ENCODE data around the gene CDH13.

CDH13 gene

DNA sequence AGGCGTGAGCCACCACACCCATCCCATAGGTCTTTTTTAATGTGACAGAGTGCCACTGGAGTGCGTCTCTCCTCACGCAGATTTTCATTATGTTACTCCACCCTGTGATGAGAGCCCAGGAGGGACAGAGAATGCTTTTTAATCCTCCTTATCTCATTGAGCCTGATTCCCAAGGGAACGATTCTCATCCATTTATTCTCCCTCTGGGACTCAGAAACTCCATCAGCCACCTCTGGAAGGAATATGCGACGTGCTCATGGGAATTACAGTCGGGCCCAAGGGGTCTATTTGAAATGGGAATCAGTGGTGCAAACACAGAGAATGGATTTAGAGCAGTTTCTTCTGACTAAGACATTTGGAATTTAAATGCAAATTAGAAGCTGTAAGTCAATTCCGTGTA, 1025.1 kb downstream of the CDH13 start:
- no peak for DNase-seq

DNA sequence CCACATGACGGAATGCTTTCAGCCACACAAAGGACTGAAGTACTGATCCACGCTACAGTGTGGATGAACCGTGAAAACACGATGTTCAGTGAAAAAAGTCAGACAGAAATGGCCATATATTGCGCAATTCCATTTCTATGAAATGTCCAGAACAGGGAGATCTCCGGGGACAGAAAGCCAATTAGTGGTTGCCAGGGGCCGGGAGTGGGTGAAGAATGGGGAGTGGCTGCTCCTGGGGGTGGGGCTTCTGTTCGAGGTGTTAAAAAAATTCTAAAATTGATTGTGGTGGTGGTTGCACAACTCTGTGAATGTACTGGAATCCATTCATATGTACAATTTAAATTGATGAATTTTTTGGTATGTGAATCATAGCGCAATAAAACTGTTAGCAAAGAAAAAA, 1026.2 kb downstream of the CDH13 start:
- DNase-seq, result no peak

DNA sequence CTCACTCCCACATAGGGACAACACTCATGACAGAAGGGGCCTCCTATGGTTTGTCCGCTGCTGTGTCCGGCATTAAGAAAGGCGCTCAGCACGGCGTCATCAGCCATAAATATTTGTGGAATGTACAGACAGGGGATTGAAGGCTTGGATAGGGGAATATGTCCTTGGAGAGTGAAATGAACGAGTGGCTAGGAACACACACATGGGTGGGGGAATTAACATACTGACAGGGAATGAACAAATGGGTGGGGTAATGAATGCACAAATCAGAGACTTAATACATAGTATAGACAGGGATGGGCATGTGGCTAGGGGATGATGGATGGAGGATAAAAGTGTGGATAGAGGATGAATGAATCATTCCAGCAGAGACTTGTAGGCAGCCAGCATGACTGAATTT, 1027.0 kb downstream of the CDH13 start:
- DNase-seq, result no peak

DNA sequence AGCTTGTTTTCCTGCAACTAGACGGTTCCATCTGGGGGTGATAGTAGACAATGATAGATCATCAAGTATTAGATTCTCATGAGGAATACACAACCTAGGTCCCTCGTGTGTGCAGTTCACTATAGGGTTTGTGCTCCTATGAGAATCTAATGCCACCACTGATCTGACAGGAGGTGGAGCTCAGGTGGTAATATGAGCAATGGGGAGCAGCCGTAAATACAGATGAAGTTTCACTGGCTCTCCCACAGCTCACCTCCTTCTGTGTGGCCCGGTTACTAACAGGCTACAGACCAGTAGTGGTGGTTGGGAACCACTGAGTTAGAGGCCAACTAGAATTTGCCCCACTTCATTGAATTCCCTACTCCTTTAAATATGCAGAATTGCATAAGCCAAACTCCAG, 1033.5 kb downstream of the CDH13 start:
- DNase-seq, result no peak

DNA sequence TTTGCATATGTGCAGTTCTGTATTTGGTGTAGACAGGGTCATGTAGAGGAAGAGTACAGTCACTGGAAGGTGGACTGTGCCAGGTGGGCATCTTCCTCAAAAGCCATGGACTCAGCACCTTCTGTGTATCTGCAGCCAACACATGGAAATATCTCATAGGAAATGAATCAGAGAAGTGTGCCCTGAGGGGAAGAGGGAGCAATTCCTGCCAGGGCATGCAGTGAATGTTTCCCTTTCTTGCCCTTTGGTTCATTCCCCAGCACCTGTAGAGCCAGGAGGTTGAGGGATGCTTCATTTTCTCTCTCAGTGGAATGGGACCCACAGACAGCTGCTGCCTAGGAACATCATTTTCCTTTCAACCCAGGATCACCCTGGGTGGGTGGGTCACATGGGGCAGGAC, 1034.9 kb downstream of the CDH13 start:
- no peak for DNase-seq

DNA sequence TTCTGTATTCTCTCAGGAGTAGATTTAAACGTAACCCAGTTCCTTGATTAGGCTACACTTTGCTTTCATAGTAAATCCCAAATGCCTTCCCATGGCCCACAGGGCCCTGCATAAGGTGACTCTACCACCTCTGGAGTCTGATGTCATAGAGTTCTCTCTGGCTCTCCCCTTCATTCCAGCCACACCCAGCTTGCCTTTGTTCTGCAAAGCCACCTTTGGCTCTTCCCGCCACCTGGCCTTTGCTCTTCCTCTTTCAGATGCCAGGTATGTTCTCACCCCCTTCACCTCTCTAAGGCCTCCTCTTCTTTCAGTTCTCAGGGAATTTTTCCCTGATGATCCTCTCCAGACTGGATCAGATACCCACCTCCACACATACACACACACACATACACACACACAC, 1039.7 kb downstream of the CDH13 start:
- no peak for DNase-seq

- DNase-seq, result no peak
Measured at GRCh38 chr16:83669456-83669855, 1042.7 kb downstream of the CDH13 start.

DNA sequence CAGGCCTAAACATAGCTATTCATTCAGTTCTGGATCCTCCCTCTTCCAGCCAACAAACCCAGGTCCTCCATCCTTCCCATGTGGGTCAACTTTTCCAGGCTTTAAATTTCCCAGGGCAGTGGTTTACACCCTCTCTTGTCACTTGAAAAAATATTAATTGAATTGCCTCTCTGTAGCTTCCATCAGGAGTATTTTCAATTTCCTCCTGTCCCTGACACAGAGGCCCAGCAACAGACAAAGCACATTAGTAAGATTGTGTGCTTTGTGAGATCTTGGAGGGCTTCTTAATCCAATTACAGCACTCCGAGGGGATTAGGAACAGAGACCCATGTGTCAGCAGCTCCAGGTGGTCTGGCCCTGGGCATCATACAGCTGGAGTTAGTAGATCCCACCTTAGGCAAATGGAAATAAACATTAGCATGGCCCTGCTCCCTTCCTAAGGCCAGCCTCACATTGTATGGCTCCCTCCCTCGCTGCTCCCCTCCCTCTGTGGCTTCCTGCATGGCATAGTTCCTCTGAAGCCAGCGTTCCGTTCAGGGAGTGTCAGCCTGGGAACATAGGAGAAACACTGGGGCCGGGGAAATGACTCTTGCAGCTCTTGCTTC, 1048.3 kb downstream of the CDH13 start:
- DNase-seq, result no peak

GRCh38 chr16:83676086-83676485, 1049.3 kb downstream of the CDH13 start:
- DNase-seq, result no peak

GRCh38 chr16:83680980-83681379, 1054.2 kb downstream of the CDH13 start:
- no peak for DNase-seq

GRCh38 chr16:83681381-83681956, 1054.7 kb downstream of the CDH13 start:
- DNase-seq, result no peak

- no peak for DNase-seq
Measured at GRCh38 chr16:83682116-83682867, 1055.5 kb downstream of the CDH13 start.

DNA sequence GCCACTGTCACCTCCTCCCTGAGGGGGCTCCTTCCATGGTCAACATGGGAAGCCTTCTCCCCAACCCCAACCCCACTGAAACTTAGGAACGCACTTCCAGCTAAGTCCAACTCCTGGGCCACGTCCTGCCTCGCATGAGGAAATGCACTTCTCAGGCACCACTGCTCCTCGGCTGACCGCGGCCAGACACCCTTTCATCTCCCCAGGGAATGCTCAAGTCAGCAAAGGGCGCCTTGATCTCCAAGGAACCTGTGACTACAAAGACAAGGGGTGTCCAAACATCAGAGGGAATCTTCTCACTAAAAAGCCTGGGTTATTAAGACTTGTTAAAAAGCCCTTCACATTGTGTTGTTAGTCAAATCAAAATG, 1056.1 kb downstream of the CDH13 start:
- no peak for DNase-seq

GRCh38 chr16:83685615-83686165, 1058.9 kb downstream of the CDH13 start:
- DNase-seq, result no peak

GRCh38 chr16:83686726-83687125, 1060.0 kb downstream of the CDH13 start:
- DNase-seq, result no peak

GRCh38 chr16:83689385-83689831, 1062.6 kb downstream of the CDH13 start:
- no peak for DNase-seq

- no peak for DNase-seq
Measured at GRCh38 chr16:83692224-83692623, 1065.5 kb downstream of the CDH13 start.

- no peak for DNase-seq
Measured at GRCh38 chr16:83698964-83699363, 1072.2 kb downstream of the CDH13 start.

DNA sequence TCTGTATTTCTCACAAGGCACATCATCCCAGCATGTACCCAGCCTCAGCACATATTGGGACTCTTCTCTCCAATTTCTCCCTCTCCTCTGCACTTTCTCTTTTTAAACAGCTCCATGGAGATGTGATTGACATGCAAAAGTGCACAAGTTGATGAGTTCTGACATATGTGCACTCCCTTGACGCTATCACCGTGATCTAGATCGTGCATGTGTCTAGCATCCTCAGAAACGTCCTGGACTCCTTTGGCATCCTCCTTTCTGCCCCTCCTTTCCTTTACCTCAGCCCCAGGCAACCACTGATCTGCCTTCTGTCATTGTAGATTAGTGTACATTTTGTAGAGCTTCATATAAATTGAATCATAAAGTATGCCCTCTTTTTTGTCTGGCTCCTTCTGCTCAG, 1073.0 kb downstream of the CDH13 start:
- no peak for DNase-seq

DNA sequence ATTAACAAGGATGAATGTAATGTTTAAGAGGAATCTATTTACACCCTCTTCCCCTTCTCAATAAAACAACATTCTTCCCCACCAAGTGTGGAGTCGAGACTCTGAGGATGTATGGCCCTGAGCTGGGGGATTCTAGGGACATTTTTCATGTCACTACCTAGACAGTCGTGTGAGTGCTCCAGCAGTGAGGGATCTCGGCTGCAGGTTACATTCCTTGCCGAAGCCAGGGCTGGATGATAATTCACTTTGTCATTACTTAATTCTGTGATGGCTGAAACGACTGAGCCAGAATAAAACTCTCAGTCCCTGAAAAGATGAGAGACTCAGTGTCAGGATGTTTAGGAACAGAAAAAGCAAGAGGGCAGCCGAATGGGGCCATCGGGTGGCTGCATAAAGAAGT, 1074.1 kb downstream of the CDH13 start:
- no peak for DNase-seq

DNA sequence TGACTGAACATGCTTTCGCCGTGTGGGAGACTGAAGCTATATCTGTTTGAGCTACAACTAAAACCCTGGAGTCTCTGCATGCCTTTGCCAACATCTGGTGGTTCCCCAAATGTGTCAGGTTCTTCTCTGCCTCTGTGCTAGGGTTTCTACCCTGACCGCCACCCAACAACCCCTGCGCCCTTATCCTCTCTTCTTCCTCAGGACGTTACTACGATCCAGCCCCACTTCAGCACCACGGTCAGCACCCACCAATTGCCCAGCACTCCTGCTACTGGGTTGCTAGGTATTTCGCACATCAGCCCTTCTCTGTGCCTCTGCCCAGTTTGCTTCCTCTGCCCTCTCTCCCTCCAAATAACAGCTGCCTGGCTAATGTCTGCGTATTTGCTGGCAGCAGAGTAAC, 1074.7 kb downstream of the CDH13 start:
- no peak for DNase-seq

- no peak for DNase-seq
Measured at GRCh38 chr16:83704656-83705055, 1077.9 kb downstream of the CDH13 start.

DNA sequence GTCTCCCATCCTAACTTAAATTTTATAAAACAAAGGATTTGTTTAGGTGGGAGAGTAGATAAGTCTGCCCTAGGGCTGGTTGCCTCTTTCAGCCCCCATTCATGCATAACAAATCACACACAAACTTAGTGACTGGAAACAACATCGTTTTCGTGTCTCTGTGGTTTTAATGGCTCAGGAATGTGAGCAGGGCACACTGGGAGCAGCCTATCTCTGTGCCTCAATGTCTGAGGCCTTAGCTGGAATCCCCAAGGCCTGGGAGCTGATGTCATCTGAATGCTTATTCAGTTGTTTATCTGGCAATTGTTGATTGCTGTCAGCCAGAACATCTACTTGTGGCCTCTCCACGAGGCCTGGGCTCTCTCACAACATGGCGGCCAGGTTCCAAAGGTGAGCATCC, 1079.1 kb downstream of the CDH13 start:
- DNase-seq, result no peak

GRCh38 chr16:83706394-83706793, 1079.6 kb downstream of the CDH13 start:
- DNase-seq, result no peak

All from NCI-H1105 treated with DMSO at 0.1 percent for 48 hours (cell line).